NCI-H146 treated with DMSO at 0.1 percent for 48 hours (cell line): ENCODE measurements around the gene PIH1D1.

Source experiments
- DNase-seq: peaks from one replicate; lab custom pipeline; 2025; ENCODE audit not compliant: unreplicated experiment; lab: John Stamatoyannopoulos, UW

Gene PIH1D1

GRCh38 chr19:49421039-49421877 is 30.4 kb downstream of the PIH1D1 start:
- peak; percentile 71 for DNase-seq

DNA sequence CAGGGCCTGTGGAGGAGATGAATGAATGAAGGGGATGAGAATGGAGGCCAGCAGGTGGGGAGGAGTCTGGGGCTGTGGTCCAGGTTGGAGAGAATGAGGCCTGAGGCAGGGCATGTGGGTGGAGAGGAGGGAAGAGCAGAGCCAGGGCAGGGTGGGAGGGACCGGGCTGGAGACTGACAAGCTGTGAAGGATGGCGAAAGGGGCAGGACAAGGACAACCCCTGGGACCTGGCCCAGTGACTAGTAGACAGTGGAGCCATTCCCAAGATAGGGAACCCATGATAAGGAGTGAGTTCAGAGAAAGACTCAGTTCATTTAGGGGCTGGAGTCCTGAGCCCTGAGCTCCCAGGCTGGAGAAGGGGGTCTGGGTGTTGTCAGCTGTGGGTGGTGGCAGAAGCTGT is 31.4 kb downstream of the PIH1D1 start:
- DNase-seq: no peak

DNA sequence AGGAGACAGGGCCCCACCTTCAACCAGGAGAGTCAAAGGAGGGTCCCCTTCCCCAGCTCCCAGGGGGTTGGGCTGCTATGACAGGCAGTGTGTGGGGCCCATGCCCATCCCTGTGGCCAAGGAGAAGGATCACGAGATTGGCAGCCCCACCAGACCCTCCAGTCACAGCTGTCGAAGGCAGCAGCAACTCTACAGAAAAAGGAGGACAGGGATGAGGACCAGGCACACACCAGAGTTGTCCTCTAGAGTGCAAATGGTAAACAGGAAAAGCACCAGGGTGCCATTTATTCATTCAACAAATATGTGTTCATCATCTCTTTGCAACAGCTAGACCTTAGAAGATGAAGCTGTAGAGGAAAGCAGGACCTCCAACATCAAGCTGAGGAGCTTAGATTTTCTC is 32.4 kb downstream of the PIH1D1 start:
- no peak for DNase-seq

DNA sequence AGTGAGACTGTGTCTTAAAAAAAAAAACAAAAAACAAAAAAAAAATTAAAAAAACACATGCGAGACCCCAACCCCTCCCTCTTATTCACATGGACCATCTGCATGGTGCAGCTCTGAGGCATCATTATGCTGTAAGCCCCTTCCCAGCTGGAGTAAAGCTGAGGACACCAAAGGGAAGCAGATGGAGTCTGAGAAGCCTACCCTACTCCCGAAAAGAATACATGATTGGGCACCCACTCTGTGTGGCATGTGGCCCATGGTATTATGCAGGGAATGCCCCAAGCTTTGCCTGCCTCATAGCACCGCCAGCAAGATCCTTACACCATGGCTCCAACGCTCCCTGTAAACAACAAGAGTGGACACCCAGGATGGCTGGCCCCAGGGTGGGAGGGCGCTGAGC is 33.1 kb downstream of the PIH1D1 start:
- DNase-seq: no peak

DNA sequence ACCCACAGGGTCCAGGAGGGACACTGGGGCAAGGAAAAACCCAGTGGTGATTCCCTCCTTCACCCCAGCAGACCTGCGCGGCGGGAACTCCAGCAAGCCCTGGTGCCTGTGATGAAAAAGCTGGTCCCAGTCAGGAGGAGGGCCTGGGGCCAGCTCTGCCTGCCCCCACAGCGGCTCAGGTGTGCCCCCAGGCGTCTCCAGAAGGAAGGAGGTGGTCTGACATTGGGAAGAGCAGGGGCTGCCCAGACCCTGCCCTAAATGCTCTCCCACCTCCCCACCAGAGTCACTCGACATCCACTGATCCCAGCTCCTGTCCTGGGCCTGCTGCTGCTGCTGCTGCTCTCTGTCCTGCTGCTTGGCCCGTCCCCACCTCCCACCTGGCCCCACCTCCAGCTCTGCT is 34.5 kb downstream of the PIH1D1 start:
- no peak for DNase-seq

DNA sequence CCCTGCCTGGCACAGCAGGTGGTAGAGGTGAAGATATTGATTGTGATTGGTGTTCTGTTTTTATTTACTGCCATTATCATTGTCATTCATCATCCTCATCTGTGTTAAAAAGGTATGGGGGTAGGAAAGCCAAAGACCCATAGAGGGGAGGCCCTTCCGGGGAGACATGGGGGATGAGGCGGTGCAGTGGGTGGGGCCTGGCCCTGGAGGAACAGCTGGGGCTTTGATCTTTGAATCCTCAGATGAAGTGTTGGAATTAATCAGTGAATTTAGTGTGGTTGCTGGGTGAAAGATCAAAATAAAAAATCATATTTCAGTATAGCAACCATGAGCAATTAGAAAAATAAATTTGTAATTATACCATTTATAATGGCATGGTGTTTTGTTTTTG is 35.8 kb downstream of the PIH1D1 start:
- DNase-seq: no peak

GRCh38 chr19:49415102-49415809 is 36.4 kb downstream of the PIH1D1 start:
- DNase-seq: no peak

GRCh38 chr19:49414256-49414655 is 37.4 kb downstream of the PIH1D1 start:
- DNase-seq: no peak

DNA sequence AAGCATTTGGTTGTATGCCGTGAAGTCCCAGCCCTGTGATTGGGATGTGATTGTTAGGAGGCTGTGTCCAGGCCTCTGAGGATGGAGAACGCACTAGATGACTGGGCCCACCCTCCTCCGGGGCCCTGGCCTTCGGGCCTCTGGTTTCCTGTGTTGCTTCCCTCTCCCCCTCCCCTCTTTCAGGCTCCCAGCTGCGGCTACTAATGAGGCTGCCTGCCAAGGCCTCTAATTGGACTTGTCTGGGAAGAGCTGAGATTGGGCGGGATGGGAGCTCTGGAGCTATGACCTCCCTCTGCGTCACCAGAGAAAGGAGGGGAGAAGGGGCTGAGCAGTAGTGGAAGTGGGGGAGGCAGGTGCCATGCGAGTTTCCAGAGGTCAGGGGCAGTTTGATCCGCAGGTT is 38.3 kb downstream of the PIH1D1 start:
- DNase-seq: peak; percentile 84

- no peak for DNase-seq
Observed at GRCh38 chr19:49411681-49412326, 39.8 kb downstream of the PIH1D1 start.

DNA sequence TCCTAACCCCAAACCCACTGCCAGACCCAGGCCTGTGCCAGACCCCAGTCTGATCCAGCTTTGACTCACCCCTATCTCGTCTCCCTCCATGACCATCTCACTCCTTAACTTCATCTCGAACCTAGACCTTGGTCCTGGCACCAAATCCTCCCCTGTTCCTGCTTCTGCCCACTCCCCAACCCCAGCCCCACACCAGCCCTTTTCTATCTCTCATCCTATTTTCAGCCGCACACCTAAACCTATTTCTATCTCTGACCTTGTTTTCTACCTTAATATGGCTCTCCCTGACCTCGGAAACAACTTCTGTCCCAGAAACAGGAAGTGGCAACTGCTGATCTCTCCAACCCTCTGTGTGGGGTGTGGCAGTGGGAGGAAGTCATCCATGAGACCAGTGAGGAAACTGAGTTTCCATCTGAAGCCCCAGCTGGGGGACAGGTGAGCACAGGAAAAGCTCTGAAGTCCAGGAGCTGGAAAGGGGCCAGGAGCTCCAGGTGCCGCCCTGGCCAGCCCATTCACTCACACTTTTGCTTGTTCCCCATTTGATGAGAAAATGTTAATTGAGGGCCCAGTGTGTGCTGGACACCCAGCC is 42.1 kb downstream of the PIH1D1 start:
- DNase-seq: peak; percentile 19

DNA sequence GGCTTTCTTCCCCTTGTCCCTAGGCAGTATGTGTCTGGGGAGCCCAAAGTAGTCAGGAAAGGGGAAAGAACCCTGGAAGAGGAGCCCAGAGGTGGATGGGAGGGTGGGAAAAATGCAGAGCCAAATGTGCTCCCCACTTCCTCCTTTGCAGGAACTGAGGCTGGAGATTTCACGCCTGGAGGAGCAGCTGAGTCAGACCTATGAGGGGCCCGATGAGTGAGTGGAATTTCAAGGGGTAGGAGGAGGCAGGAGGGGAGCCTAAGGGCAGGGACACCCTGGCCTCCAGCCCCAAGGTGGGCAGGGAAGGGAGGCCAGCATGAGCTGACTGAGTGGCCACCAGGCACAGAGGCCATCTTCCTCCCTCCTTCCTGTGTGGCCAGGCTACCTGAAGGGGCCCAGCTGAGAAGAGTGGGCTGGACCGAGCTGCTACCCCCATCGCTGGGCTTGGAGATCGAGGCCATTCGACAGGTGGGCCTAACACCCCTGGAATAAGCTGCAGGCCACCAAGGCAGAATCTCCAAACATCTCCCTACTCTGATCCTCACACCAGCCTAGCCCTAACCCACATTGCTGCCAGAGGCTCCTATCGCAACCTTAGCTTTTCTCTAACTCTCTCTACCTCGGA is 42.7 kb downstream of the PIH1D1 start:
- DNase-seq: no peak

GRCh38 chr19:49407482-49408015 is 44.1 kb downstream of the PIH1D1 start:
- DNase-seq: no peak

DNA sequence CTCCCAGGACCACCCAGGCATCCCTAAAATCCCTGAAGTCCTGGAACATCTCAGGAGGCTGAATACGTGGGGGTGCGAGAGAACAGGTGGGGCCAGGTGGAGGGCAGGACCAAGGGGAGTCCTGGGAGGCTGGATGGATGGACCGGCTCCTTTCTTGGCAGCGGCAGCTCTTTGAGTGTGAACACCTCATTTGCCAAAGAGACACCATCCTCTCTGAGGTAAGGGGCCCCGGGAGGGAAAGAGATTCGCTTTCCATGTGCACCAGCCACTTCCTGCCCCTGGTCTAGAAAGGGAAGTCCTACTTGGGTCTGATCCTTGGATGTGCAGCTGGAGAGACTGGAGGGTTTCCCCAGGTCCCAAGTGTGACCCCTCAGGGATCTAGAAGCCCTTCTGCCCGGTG is 44.5 kb downstream of the PIH1D1 start:
- no peak for DNase-seq

DNA sequence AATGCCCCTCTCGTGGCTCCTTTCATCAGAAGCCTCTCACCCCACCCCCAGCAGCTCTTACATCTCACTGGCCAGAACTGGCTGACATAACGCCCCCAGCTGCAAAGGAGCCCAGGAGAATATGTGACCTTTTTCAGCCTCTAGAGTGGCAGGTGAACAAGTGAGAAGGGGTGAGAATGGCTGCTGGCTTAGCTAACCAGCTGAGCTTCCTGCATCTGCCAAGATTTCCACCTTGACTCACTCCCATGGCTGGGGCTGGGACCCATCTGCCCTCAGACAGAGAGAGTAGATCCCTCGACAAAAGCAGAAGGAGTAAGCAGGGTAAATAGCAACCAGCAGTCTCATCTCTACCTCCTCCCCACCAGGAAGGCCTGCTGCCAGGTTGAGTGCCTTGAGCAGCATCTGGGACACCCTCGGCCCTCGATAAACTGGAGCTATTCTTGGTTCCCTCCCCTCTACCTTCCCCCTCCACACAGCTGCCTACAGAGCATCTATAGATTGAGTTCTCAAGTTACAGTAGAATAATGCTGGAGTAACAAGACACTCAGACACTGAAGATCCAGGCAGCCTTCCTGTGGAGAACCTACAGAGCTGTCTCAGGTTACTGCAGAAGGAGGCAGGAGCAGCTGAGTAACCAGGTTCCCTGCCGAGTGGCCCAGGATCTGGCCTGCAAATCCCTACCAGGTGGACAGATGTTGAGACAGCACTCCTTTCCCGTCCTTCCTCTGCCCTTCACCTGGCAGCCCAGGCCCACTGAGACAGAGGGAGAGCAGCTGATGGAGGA is 48.0 kb downstream of the PIH1D1 start:
- DNase-seq: peak; percentile 98

DNA sequence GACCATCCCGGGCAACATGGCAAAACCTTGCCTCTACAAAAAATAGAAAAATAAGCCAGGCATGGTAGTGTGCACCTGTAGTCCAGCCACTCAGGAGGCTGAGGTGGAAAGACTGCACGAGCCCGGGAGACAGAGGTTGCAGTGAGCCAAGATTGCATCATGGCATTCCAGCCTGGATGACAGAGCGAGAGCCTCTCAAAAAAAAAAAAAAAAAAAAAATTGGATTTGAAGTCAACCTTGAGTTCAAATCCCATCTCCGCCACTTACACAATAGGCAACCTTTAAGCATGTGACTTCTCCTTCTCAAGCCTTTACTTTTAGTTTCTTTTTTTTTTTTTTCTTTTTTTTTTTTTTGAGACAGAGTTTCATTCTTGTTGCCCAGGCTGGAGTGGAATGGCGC is 51.6 kb downstream of the PIH1D1 start:
- no peak for DNase-seq

- no peak for DNase-seq
Observed at GRCh38 chr19:49398931-49399330, 52.7 kb downstream of the PIH1D1 start.

- DNase-seq: no peak
Observed at GRCh38 chr19:49398001-49398615, 53.5 kb downstream of the PIH1D1 start.

GRCh38 chr19:49396738-49397505 is 54.7 kb downstream of the PIH1D1 start:
- DNase-seq: no peak
